Caki2 (cell line): ENCODE data around the gene RBBP9. TPM values are rescaled to one million over a fixed set of nuclear protein-coding genes. Genes with fewer than 3 reads are reported as not detected.
"Not testable (repeated sequence)": the region's sequence is repeated elsewhere in the genome, so short reads cannot be mapped to it uniquely, and the experiment has no call there.

ENCODE experiments used
- DNase-seq: peaks from one replicate; pipeline ENCODE4 v3.0.0-alpha.2; 2015; ENCODE audit warnings: low read depth
- in situ Hi-C: cut with HindIII; loops from 2 replicates; pipeline ENCODE4 v1.10.0; 2016; ENCODE audit warnings: low sequenced_read_pairs, low pct_unique_long_range_greater_than_20kb, mixed read lengths
- total RNA-seq: library from RNA; depleted of rRNA; stranded (reverse); fragments of >200 nt; shearing (Covaris generic); gene quantifications from 2 replicates; pipeline ENCODE4 v1.2.3, GENCODE V29; 2014; ENCODE audit warnings: low replicate concordance; rRNA removed

The RBBP9 gene
- 34.0 and 48.8 TPM in 2 replicates for total RNA-seq

- peak; percentile 77 for DNase-seq
- in situ Hi-C loops = no loop called here
Measured at GRCh38 chr20:18496740-18497592, at the start of gene RBBP9. TSS of gene RBBP9 (minus strand) at chr20:18497225. CDS start at chr20:18497167, 58 bp downstream.

DNA sequence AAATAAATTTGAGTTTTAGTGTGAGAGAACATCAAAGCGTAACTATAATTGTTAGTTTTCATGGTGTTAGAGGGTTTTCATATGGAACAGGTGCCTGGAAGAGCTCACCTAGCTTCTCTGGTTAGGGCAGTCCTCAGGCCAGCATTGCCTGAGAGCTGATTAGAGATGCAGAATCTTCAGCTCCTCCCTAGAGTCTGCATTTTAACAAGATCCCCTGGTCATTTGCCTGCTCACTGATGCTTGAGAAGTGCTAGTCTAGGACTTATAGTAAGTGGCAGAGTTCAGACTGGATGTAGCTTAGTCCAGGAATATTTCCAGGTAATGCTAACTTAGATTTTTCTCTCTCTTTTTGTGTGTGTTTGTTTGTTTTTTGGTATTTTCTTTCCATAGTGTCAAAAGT is 48.5 kb upstream of the RBBP9 start:
- DNase-seq = peak; percentile 39
- in situ Hi-C loops = no loop called here

DNA sequence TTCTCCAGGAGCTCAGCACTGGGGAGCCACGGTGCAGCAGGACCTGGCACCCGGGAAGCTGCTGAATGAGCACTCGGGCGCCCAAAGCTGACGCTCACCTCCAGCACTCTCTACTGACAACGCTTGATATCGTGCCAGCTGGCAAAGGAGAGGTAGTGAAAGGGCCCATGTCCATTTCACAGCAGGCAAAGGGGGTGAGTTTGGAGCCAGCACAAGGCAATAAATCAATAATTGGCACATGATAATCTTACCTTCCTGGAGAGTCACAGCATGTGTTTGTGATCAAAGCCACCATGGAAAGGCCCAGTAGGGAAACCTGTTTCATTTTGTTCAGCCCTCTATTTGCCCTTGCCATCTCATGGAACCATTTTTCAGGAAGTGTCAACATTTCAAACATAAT is 46.9 kb upstream of the RBBP9 start:
- DNase-seq = no peak
- in situ Hi-C loops = no loop called here

DNA sequence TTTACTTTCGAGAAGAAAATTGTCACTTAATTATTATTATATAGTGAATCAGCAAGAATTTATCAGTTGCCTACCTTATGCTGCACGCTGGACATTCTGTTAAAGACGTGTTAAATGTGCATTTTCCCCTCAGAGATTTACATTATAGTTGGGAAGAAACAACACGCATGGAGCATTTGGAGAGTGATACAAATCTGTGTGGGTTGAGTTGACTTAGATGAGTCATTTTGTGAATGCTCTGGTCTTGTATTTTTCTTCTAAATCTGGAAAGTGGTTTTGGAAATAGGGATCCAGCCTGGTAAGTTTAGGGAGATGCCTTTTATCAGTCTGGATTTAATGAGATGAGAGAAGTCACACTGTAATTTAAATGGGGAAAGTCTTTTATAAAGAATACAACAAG is 46.2 kb upstream of the RBBP9 start:
- in situ Hi-C loops = no loop called here
- no peak for DNase-seq

- DNase-seq = peak; percentile 90
Measured at GRCh38 chr20:18541741-18542140, 44.7 kb upstream of the RBBP9 start.

GRCh38 chr20:18537651-18538050 is 40.6 kb upstream of the RBBP9 start:
- in situ Hi-C loops = no loop called here
- DNase-seq = no peak

More at GRCh38 chr20:18541741-18542140, 44.7 kb upstream of the RBBP9 start:
- in situ Hi-C loops = no loop called here

GRCh38 chr20:18533978-18534644 is 37.1 kb upstream of the RBBP9 start:
- no peak for DNase-seq
- in situ Hi-C loops = no loop called here

DNA sequence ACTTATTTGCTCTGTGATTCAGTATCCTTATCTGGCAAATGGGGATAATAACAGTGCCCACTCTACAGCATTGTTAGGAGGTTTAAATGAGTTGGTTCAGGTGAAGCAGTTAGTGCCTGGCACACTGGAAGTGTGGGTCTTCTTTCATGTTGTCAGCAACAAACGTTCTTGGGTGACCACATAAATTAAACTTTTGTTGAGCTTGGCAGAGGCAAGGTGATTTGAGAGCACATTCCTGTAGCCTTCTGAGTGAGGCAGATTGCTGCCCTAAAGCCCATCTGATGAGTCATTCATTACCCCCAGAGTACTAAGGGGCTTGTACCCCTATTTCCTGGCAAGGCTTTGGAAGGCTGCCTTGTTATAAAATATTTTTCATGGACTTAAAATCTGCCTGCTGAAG is 36.5 kb upstream of the RBBP9 start:
- no peak for DNase-seq
- in situ Hi-C loops = no loop called here

DNA sequence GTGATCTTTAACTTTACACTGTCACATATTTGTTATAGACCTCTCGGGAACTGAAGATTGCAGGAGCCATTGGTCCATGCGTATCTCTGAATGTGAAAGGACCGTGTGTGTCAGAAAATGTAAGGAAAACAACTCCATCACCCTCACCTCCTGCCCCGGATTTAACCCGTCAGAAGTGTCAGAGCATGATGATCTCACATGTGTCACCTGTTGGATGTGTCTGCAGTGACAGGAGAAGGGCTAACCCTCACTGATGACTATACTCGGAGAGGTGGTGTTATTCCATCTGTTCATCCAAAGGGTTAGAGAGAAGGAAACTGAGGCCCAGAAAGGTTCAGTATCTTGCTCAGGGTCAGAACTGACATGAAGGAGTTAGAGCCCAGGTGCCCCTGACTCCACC is 35.6 kb upstream of the RBBP9 start:
- in situ Hi-C loops = no loop called here
- DNase-seq = no peak

GRCh38 chr20:18529041-18529440 is 32.0 kb upstream of the RBBP9 start:
- in situ Hi-C loops = no loop called here
- no peak for DNase-seq

DNA sequence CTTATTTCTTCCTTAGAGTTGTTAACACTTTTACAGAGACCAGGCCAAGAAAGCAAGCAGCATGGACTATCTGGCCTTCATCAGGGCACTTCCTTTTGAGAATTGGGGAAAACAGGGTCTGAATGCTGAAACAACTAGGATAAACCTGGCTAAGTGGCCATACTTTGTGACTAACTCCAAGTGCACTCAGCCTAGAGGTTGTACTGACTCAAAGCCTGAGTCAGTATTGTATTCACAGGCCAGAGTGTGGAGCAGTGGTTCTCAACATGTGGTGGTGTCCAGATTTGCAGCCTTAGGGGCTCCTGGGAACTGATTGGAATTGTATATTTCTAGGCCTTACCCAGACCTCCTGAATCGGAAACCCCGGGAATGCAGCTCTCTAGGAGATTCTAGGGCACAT is 30.8 kb upstream of the RBBP9 start:
- in situ Hi-C loops = no loop called here
- DNase-seq = no peak

GRCh38 chr20:18527339-18527738 is 30.3 kb upstream of the RBBP9 start:
- DNase-seq = no peak
- in situ Hi-C loops = no loop called here

DNA sequence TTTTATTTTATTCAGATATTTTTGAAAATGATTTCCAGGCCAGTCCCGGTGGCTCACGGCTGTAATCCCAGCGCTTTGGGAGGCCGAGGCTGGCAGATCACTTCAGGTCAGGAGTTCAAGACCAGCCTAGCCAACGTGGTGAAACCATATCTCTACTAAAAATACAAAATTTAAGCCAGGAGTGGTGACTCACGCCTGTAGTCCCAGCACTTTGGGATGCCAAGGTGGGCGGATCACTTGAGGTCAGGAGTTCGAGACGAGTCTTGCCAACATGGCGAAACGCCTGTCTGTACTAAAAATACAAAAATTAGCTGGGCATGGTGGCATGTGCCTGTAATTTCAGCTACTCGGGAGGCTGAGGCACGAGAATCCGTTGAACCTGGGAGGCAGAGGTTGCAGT is 29.7 kb upstream of the RBBP9 start:
- in situ Hi-C loops, DNase-seq: not testable (repeated sequence)

DNA sequence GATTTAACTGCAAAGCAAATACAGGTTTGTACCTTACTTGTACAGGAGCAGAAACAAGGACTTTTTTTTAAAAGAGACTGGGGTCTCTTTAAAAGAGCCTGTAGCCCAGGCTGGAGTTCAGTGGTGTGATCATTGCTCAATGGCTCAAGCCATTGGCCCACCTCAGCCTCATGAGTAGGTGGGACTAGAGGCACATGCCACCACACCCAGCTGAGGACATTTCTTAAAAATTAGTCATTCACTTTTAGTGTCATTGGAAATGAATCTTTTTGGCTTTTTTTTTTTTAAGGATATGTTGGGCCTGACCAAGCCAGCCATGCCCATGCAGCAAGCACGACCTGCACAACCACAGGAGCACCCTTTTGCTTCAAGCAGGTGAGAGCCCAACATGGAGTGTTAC is 27.6 kb upstream of the RBBP9 start:
- in situ Hi-C loops = no loop called here
- DNase-seq = peak; percentile 59

GRCh38 chr20:18523066-18523465 is 26.0 kb upstream of the RBBP9 start:
- in situ Hi-C loops = no loop called here
- no peak for DNase-seq

DNA sequence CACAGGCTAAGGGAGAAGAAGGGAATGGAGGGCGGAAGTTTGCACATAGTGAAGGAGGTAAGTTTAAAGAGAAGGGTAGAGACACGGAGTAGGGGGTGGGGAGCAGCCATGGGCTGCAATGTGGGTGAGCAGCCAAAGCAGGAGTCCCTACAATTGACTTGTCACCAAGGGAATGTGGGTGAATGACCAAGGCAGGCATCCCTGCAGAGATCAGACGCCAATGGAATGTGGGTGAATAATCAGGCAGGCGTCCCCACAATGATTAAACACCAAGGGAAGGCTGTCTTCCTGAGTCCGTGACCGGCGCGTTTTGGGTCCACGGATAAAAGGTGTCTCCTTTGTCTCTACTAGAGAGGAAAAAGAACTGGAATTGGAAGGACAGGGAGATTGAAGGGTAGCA is 25.0 kb upstream of the RBBP9 start:
- DNase-seq, in situ Hi-C loops: not testable (repeated sequence)

DNA sequence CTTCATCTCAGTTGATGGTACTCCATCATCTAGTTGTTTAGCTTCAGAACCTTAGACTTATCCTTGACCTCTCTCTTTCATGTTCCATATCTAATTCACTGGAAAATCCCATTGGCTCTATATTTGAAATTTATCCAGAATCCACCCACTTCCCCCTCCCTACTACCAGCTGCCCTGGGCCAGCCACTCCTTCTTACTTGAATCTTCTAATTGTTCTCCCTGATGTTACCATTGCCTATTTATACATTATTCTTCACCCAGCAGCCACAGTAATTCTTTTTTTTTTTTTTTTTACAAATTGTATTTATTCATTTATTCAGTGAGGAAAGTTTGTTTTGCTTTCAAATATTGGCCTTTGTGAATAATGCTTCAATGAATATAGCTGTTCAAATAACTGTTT is 18.9 kb upstream of the RBBP9 start:
- no peak for DNase-seq
- in situ Hi-C loops = no loop called here

DNA sequence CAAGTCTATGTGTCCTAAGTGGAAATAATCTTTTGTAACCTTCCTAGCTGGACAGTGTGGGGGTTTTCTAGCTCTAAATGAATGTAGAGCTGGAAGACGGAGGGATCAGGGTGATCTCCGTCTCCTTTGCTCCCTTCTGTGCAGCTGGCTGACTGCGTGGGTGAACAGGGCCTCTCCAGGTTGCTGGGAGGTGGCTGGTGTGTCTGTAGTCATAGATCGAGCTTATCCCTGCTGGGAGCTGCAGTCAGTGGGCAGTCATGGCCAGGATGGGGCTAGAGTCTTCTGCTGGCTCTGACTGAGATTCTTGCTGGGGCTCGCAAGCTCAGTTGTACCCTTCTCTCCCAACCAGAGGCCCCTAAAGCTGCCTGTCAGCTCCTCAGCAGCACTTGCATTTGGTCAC is 17.1 kb upstream of the RBBP9 start:
- in situ Hi-C loops = no loop called here

DNA sequence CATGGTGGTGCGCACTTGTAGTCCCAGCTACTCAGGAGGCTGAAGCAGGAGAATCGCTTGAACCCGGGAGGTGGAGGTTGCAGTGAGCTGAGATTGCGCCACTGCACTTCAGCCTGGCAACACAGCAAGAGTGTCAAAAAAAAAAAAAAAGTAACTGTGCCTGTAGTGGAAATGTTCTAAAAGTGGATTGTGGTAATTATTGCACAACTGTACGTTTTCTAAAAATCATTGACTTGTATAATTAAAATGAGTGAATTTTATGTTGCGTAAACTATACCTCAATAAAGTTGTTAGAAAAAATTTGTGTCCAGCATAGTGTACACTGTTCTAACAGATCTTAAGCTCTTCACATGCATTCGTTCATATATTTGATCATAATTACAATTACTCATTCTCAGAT is 16.2 kb upstream of the RBBP9 start:
- in situ Hi-C loops = no loop called here
- DNase-seq = no peak

More for the DNA sequence above, 17.1 kb upstream of the RBBP9 start:
- no peak for DNase-seq

DNA sequence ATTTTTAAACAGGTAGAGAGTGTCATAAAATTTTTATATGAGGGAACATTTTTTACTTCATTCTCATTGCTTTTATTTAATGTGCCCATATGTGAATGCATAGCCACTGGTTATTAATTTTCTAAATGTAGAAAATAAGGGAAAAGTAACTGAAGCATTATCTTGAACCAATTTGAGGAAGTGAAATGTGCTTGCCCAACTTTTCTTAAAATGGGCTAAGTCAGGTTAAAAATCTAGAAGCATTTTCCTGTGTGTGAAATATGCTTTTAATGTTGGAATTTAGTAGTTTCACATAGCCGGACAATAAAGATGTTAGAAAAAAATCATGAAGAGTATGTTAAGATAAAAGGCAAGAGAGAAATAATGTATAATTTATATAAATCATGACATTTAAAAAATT is 14.5 kb upstream of the RBBP9 start:
- in situ Hi-C loops = no loop called here
- DNase-seq = no peak
